HPDE6-E6E7 (cell line): Measurements from ENCODE around the gene KLRC1.
"Not testable (repeated sequence)": the region's sequence is repeated elsewhere in the genome, so short reads cannot be mapped to it uniquely, and the experiment has no call there.

Experiments
- DNase-seq: peaks from one replicate; pipeline ENCODE4 v3.0.0; 2011; ENCODE audit warnings: missing footprints; ENCODE audit errors: extremely low spot score

Gene KLRC1

GRCh38 chr12:10453156-10453555 lies at the start of gene KLRC1:
Gene KLRC1, minus strand, starts transcription at chr12:10453377. Its CDS starts 2,221 bp downstream, at chr12:10451156.
- DNase-seq: peak; percentile 37

GRCh38 chr12:10501030-10501429 lies 47.9 kb upstream of the KLRC1 start:
- DNase-seq: peak; percentile 5

- no peak for DNase-seq
These were observed 44.9 kb upstream of the KLRC1 start for GRCh38 chr12:10498042-10498441.

- DNase-seq: no peak
These were observed 44.4 kb upstream of the KLRC1 start for GRCh38 chr12:10497602-10498001.

GRCh38 chr12:10491766-10492165 lies 38.6 kb upstream of the KLRC1 start:
- no peak for DNase-seq

- not testable (repeated sequence) for DNase-seq
These were observed 34.2 kb upstream of the KLRC1 start for GRCh38 chr12:10487328-10487727.

GRCh38 chr12:10481901-10482300 lies 28.7 kb upstream of the KLRC1 start:
- DNase-seq: not testable (repeated sequence)

GRCh38 chr12:10472808-10473207 lies 19.6 kb upstream of the KLRC1 start:
- not testable (repeated sequence) for DNase-seq

- DNase-seq: no peak
These were observed 16.5 kb upstream of the KLRC1 start for GRCh38 chr12:10469701-10470100.

- no peak for DNase-seq
These were observed 13.1 kb upstream of the KLRC1 start for GRCh38 chr12:10466311-10466710.

- DNase-seq: no peak
These were observed 4.6 kb upstream of the KLRC1 start for GRCh38 chr12:10457760-10458159.

- DNase-seq: no peak
These were observed 3.7 kb upstream of the KLRC1 start for GRCh38 chr12:10456856-10457255.

GRCh38 chr12:10455766-10456165 lies 2.6 kb upstream of the KLRC1 start:
- DNase-seq: no peak

- no peak for DNase-seq
These were observed 1.4 kb upstream of the KLRC1 start for GRCh38 chr12:10454531-10454930.

GRCh38 chr12:10448236-10448635 lies 4.9 kb downstream of the KLRC1 start:
- DNase-seq: no peak

GRCh38 chr12:10446052-10446451 lies 7.1 kb downstream of the KLRC1 start:
- DNase-seq: not testable (repeated sequence)

- DNase-seq: not testable (repeated sequence)
These were observed 12.0 kb downstream of the KLRC1 start for GRCh38 chr12:10441144-10441543.

GRCh38 chr12:10439608-10440274 lies 13.4 kb downstream of the KLRC1 start:
- not testable (repeated sequence) for DNase-seq

GRCh38 chr12:10437601-10438000 lies 15.6 kb downstream of the KLRC1 start:
- DNase-seq: not testable (repeated sequence)

GRCh38 chr12:10435816-10436215 lies 17.4 kb downstream of the KLRC1 start, which contains the start of gene KLRC2:
Gene KLRC2, minus strand, starts transcription at chr12:10436010. Its CDS starts 24 bp downstream, at chr12:10435986.
- DNase-seq: not testable (repeated sequence)

GRCh38 chr12:10430623-10431022 lies 22.6 kb downstream of the KLRC1 start:
- not testable (repeated sequence) for DNase-seq

- not testable (repeated sequence) for DNase-seq
These were observed 27.2 kb downstream of the KLRC1 start for GRCh38 chr12:10425938-10426337.

- DNase-seq: not testable (repeated sequence)
These were observed 28.8 kb downstream of the KLRC1 start for GRCh38 chr12:10424260-10424899.
